SH-SY5Y (cell line): ENCODE measurements around the gene CIITA.

Source experiments
- GATA2 ChIP-seq: IDR thresholded peaks from 2 replicates; pipeline ENCODE4 v1.6.1; 2011; ENCODE audit warnings: mild to moderate bottlenecking, low read depth, low read length
- GATA3 ChIP-seq: IDR thresholded peaks from 2 replicates; pipeline ENCODE4 v1.6.1; 2011; ENCODE audit warnings: low read depth, mild to moderate bottlenecking, low read length, moderate library complexity

DNA sequence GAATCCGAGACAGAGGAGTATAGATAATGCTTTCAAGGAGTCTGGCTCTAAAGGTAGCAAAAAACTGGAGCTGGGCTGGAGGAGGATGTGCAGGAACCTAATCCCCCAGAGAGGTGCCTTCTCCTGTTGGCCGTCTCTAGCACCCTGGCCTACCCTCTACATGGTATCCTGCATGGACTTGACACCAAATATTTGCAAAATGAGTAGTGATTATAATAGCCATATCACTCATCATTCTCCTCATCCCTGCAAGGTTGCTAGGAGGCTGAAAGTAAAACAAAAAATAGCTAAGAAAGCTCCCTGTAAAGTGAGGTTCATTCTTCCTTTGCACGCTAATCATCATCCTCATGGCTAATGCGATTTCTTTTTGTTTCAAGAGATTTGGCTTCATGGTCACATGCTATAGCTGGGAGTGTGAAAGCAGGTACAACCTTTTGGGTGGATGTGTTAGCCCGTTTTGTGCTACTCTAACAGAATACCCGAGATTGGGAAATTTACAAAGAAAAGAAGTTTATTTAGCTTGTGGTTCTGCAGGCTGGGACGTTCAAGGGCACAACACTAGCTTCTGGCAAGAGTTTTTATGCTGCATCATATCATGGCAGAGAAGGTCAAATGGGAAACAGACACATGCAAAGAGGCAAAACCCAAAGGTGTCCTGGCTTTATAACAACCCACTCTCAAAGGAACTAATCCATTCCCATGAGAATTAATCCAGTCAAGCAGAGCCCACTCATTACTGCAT is 27.1 kb upstream of the CIITA start:
- no peak for TF ChIP-seq GATA3
- no peak for TF ChIP-seq GATA2
